KOPT-K1 (cell line): ENCODE measurements around the gene BMAL2.

Experiments used
- H3K27ac ChIP-seq: fragments of 200-600 bp; sonication (generic); 2 replicates; pipeline ENCODE4 v1.5.1; 2016; ENCODE audit warnings: antibody characterized with exemption, mild to moderate bottlenecking, low read depth, low read length; ENCODE audit not compliant: poor library complexity, severe bottlenecking
- H3K36me3 ChIP-seq: fragments of 200-600 bp; sonication (generic); 2 replicates; pipeline ENCODE4 v1.5.1; 2017; ENCODE audit warnings: antibody characterized with exemption, mild to moderate bottlenecking, low read length, moderate library complexity; ENCODE audit not compliant: insufficient read depth
- H3K9me3 ChIP-seq: fragments of 200-600 bp; sonication (generic); 2 replicates; pipeline ENCODE4 v1.5.1; 2017; ENCODE audit warnings: antibody characterized with exemption, low read length, mild to moderate bottlenecking; ENCODE audit not compliant: insufficient read depth, poor library complexity, severe bottlenecking

The BMAL2 gene

DNA sequence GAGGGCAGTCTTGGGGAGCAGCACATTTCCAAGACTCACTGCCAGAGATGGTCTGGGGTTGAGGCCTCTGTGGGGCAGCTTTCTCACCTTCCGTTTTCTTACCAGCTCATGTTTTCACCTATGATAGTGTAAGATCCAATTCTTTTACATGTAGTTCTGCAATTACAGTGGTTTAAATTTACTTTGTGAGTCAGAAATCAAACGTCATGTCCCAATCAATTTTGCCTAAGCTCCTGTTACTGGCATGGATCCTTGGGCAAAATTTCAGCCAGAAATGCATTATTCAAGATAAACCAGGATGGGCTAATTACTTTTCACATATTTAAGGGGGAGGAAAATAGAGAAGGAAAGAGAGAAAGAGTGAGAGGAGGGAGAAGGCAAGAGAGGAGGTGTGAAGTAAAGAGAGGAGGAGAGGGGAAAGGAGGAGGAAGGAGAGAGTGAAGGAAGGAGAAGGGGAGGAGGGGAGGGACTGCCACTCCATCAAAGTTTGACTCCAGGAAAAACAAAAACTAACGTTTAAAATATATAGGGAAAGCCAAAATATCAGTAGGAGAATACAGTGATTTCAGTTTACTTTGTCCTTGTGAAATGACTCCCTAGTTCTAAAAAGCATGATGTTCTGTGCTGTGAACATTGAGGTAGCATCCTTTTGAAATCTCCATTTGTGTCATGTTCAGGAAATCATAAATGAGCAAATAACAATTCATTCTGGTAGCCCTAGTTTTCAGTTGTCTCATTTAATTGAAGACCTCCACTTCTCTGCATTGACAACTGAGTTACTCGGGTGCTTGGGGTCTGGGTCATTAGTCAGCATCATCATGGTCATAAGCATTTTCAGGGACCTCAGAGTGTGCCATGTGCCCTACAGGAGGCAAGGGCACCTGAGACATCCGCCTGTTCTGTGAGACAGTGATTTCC is 3.0 kb downstream of the BMAL2 start:
- Histone ChIP-seq H3K27ac (no peak overlapping the region), H3K36me3 (no peaks in the 10 kb centered on the region), H3K9me3 (no peaks in the 10 kb centered on the region)

DNA sequence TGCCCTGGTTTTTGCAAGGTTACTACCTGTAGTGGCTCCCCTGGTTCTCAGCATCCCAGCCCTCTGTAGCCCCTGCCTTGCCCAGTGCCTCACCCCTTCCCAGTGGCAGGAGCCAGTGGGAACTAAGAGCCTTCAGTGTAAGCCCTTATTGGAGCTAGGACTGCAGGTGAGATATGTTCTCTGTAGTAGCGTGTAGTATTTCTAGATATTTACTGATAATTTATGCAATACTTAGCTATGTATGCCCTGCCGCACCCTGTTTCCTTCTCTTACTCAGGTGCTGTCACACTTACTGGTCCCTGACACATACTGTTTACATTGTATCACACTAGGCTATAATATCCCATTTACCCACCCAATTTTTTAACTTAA is 3.6 kb downstream of the BMAL2 start:
- no peaks in the 10 kb centered on the region for H3K36me3 ChIP-seq
- H3K9me3 ChIP-seq, result no peaks in the 10 kb centered on the region
- H3K27ac ChIP-seq, result no peak overlapping the region

DNA sequence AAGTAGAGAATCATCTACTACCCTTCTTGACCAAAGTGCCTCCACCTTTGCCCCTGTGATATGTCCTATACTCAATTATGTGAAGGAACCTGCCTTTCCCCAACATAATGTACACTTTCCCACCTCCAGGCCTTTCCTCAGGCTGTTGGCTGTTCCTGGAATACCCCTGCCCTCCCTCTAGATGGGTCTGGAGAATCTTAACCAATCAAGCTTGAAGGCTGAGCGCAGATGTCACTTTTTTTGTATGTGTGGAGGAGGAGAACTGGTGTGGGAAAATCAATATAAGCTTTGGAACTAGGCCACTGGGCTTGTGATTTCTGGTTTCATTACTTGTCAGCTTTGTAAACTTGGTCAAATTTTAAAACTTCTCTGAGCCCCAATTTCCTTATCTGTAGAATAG is 4.7 kb downstream of the BMAL2 start:
- Histone ChIP-seq H3K36me3 (no peaks in the 10 kb centered on the region), H3K27ac (no peak overlapping the region), H3K9me3 (no peaks in the 10 kb centered on the region)

GRCh38 chr12:27338473-27338872 is 5.8 kb downstream of the BMAL2 start:
- Histone ChIP-seq H3K27ac (no peak overlapping the region), H3K36me3 (no peaks in the 10 kb centered on the region), H3K9me3 (no peaks in the 10 kb centered on the region)

DNA sequence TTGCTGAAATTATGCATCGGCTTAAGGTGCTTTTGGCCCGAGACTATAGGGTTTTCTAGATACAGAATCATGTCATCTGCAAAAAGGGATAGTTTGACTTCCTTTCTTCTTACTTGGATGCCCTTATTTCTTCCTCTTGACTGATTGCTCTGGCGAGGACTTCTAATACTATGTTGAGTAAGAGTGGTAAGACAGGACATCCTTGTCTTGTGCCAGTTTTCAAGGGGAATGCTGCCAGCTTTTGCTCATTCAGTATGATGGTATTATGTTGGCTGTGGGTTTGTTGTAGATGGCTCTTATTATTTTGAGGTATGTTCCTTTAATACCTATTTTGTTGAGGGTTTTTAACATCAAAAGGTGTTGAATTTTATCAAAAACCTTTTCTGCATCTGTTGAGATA is 8.3 kb downstream of the BMAL2 start:
- Histone ChIP-seq H3K27ac (no peak overlapping the region), H3K36me3 (no peaks in the 10 kb centered on the region), H3K9me3 (no peaks in the 10 kb centered on the region)

GRCh38 chr12:27342536-27342935 is 9.9 kb downstream of the BMAL2 start:
- Histone ChIP-seq H3K27ac (no peak overlapping the region), H3K9me3 (no peaks in the 10 kb centered on the region), H3K36me3 (no peaks in the 10 kb centered on the region)

DNA sequence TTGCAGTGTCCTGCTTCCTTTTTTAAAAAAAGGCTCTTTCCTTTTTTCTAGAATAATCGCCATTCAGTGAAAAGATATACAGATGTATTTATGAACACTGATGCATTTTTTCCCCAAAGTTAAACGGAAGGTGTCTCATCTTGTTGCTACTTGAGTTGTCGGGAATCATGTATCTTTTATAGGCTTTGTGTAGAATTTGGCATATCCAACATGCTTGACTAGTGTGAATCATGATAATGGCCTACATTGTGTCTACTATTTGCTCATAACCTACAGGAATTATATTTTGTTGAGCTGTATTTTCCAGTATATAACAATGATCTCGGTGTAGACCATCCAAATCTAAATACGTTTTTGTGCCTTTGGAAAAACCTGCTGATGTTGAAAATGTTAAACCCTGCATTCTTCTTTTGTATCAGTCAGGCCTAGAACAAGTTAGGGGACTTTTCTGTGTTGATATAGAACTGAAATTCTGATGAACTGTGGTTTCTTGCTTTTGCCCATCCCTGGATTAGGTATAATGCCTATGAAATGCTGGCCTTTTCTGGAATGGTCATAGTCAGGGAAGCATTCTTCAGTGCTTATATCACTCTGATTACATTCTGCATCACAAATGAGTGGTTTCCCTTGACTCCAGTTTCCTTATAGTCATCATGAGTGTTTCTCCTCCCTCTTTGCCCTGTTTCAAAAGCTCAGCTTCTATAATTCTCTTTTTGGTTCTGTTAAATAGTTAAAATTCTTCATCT is 10.8 kb downstream of the BMAL2 start:
- Histone ChIP-seq H3K36me3 (no peaks in the 10 kb centered on the region), H3K9me3 (no peaks in the 10 kb centered on the region), H3K27ac (no peak overlapping the region)

DNA sequence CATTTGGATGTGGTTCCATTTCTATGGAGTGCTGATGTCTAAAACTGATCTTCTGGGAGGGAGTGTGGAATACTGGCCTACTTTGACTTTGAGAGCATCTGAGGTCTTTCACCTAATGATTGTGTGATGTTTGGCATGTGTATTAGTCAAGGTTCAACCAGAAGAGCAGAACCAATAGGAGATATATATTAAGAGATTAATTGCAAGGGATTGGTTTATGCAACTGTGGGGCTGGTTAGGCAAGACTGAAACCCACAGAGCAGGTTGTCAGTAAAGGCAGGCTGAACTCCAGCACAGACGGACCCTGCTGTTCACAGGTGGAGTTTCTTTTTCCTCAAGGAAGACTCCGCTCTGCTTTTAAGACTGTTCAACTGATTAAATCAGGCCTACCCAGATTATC is 11.6 kb downstream of the BMAL2 start:
- no peaks in the 10 kb centered on the region for H3K9me3 ChIP-seq
- H3K36me3 ChIP-seq, result no peaks in the 10 kb centered on the region
- H3K27ac ChIP-seq, result no peak overlapping the region

GRCh38 chr12:27344760-27345159 is 12.1 kb downstream of the BMAL2 start:
- Histone ChIP-seq H3K36me3 (no peaks in the 10 kb centered on the region), H3K27ac (no peak overlapping the region), H3K9me3 (no peaks in the 10 kb centered on the region)

- no peaks in the 10 kb centered on the region for H3K36me3 ChIP-seq
- H3K27ac ChIP-seq, result no peak overlapping the region
- H3K9me3 ChIP-seq, result no peaks in the 10 kb centered on the region
Measured at GRCh38 chr12:27345376-27345775, 12.7 kb downstream of the BMAL2 start.

GRCh38 chr12:27347779-27348178 is 15.1 kb downstream of the BMAL2 start:
- Histone ChIP-seq H3K27ac (no peak overlapping the region), H3K36me3 (no peaks in the 10 kb centered on the region), H3K9me3 (no peaks in the 10 kb centered on the region)

GRCh38 chr12:27351476-27351875 is 18.8 kb downstream of the BMAL2 start:
- Histone ChIP-seq H3K36me3 (no peaks in the 10 kb centered on the region), H3K9me3 (no peaks in the 10 kb centered on the region), H3K27ac (no peak overlapping the region)

DNA sequence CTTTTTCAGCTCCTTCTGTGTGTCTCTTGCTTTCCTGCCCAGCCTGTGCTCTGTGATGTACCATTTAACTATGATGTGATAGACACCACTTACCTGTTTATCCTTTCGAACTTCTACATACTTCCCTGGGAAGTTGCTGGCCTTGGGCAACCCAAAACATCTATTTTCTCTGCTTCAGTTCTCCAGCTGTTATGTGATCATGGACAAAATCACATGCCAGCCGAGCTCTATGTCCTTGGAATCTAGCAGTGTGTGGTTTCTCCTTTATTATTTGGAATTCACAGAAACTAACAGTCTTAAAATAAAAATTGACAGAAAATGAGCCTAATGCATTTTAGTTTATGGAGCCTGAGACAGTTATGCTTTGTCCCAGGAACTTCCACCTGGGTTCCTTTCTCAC is 22.9 kb downstream of the BMAL2 start:
- H3K36me3 ChIP-seq, result no peaks in the 10 kb centered on the region
- no peak overlapping the region for H3K27ac ChIP-seq
- no peaks in the 10 kb centered on the region for H3K9me3 ChIP-seq

DNA sequence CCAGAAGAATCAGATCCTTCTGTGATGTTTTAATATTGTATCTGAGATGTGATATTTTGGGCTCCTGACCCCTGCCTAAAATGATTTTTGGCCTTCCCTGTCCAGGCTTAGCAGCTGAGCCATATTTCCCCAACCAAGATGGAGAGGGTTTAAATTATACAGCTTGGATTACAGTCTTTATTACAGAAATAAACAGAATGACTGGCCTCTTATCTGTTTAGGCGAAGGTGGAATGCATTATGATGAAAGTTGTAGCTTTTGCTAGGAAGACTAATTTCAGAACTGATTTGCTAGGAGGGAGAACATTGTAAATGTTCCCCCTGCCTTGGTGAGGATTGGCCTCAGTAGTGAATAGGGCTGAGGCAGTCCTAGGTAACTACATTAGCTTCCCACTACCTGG is 23.3 kb downstream of the BMAL2 start:
- no peak overlapping the region for H3K27ac ChIP-seq
- H3K36me3 ChIP-seq, result no peaks in the 10 kb centered on the region
- no peaks in the 10 kb centered on the region for H3K9me3 ChIP-seq

DNA sequence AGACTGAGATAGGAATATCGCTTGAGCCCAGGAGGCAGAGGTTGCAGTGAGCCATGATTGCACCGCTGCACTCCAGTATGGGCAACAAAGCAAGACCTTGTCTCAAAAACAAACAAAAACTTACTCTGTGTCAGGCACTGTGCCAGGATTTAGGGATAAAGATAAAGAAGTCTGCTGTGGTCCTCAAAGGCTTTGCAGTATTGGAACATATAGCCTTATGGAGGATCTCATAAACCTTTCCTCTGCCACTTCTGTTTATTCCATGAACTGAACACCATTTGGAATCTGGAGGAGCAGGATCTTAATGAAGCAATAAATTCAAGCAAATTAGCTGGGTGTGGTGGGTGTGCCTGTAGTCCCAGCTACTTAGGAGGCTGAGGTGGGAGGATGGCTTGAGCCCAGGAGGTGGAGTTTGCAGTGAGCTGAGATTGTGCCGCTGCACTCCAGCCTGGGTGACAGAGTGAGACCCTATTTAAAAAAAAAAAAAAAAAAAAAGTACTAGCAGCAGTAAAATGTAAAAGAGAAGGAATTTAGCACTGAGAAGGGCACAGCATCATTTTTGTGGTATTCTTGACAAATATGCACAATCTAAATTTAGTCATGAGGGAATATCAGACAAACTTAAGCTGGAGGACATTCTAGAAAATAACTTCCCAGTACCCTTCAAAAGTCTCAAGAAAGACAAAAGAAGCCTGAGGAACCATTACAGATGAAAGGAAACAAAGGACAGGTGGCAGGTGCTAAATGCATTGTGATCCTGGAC is 27.1 kb downstream of the BMAL2 start:
- H3K27ac ChIP-seq, result no peak overlapping the region
- H3K9me3 ChIP-seq, result no peaks in the 10 kb centered on the region
- H3K36me3 ChIP-seq, result no peaks in the 10 kb centered on the region
